Parathyroid adenoma (tissue), 2 donors: ENCODE data around the gene TASL.

Source experiments
- H2AFZ ChIP-seq: fragments of 300-600 bp; sonication (generic); one replicate; pipeline ENCODE4 v1.7.0; 2017; ENCODE audit warnings: antibody characterized with exemption, mild to moderate bottlenecking
- H3K27ac ChIP-seq: fragments of 300-600 bp; sonication (generic); one replicate; pipeline ENCODE4 v1.7.0; 2017
- H3K27me3 ChIP-seq: fragments of 300-600 bp; sonication (generic); one replicate; pipeline ENCODE4 v1.7.0; 2017; ENCODE audit warnings: low read length; ENCODE audit not compliant: control insufficient read depth, insufficient read depth
- H3K36me3 ChIP-seq: fragments of 300-600 bp; sonication (generic); one replicate; pipeline ENCODE4 v1.7.0; 2017; ENCODE audit warnings: low read length; ENCODE audit not compliant: control insufficient read depth, insufficient read depth
- H3K4me1 ChIP-seq: fragments of 300-600 bp; sonication (generic); one replicate; pipeline ENCODE4 v1.7.0; 2017; ENCODE audit warnings: control low read depth
- H3K4me2 ChIP-seq: fragments of 300-600 bp; sonication (generic); one replicate; pipeline ENCODE4 v1.7.0; 2017; ENCODE audit warnings: low read length
- H3K4me3 ChIP-seq: fragments of 300-600 bp; sonication (generic); one replicate; pipeline ENCODE4 v1.7.0; 2017; ENCODE audit warnings: low read depth, low read length
- H3K79me2 ChIP-seq: fragments of 300-600 bp; sonication (generic); one replicate; pipeline ENCODE4 v1.7.0; 2017; ENCODE audit warnings: control low read depth
- H3K9ac ChIP-seq: fragments of 300-600 bp; sonication (generic); one replicate; pipeline ENCODE4 v1.7.0; 2017; ENCODE audit warnings: mild to moderate bottlenecking
- H3K9me3 ChIP-seq: fragments of 300-600 bp; sonication (generic); one replicate; pipeline ENCODE4 v1.7.0; 2017; ENCODE audit warnings: low read length; ENCODE audit not compliant: control insufficient read depth
- TF ChIP-seq, protein P1 (sequence below): fragments of 300-600 bp; sonication (generic); IDR thresholded peaks from one replicate; pipeline ENCODE4 v1.7.0; 2017; ENCODE audit warnings: antibody characterized with exemption, mild to moderate bottlenecking
- donor health status: primary hyperparathyroidism.

TASL gene

DNA sequence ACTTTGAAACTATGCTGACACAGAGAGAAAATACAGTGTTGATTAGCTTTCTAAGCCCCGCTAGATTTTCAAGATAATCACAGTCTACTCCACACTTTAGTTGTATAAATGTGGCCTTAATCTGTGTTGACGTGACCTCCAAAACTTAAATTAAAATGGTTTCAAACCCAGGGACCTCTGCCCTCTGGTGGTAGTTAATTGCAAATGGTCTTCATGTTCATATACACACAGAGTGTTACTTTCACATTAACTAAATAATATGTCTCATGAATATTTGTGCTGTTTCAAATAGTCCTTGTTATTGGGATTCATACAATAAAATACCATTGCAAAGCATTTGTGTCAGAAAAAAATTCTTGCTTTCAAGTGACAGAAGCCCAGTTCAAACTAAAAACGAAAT, 64.3 kb downstream of the TASL start:
- H3K9me3 ChIP-seq: no peaks in the 10 kb centered on the region
- no peak overlapping the region for H2AFZ ChIP-seq
- no peak overlapping the region for H3K9ac ChIP-seq
- no peaks in the 10 kb centered on the region for H3K36me3 ChIP-seq
- H3K4me2 ChIP-seq: no peak overlapping the region
- H3K27ac ChIP-seq: no peak overlapping the region
- H3K4me1 ChIP-seq: no peaks in the 10 kb centered on the region
- no peaks in the 10 kb centered on the region for H3K79me2 ChIP-seq
- H3K4me3 ChIP-seq: no peak overlapping the region
- TF ChIP-seq, protein P1, sequence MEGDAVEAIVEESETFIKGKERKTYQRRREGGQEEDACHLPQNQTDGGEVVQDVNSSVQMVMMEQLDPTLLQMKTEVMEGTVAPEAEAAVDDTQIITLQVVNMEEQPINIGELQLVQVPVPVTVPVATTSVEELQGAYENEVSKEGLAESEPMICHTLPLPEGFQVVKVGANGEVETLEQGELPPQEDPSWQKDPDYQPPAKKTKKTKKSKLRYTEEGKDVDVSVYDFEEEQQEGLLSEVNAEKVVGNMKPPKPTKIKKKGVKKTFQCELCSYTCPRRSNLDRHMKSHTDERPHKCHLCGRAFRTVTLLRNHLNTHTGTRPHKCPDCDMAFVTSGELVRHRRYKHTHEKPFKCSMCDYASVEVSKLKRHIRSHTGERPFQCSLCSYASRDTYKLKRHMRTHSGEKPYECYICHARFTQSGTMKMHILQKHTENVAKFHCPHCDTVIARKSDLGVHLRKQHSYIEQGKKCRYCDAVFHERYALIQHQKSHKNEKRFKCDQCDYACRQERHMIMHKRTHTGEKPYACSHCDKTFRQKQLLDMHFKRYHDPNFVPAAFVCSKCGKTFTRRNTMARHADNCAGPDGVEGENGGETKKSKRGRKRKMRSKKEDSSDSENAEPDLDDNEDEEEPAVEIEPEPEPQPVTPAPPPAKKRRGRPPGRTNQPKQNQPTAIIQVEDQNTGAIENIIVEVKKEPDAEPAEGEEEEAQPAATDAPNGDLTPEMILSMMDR: no peak
- no peaks in the 10 kb centered on the region for H3K27me3 ChIP-seq
